CD1c-positive myeloid dendritic cell (primary cell): ENCODE data around the gene RTP2.

Experiments
- DNase-seq: peaks from one replicate; pipeline ENCODE4 v3.0.0-alpha.2; 2016; ENCODE audit errors: extremely low spot score

Gene RTP2

GRCh38 chr3:187738331-187739093 lies 36.2 kb upstream of the RTP2 start:
- peak; percentile 89 for DNase-seq

GRCh38 chr3:187738071-187738330 lies 35.6 kb upstream of the RTP2 start:
- no peak for DNase-seq

GRCh38 chr3:187737368-187738070 lies 35.2 kb upstream of the RTP2 start:
- DNase-seq = peak; percentile 86

GRCh38 chr3:187737006-187737367 lies 34.6 kb upstream of the RTP2 start:
- peak; percentile 55 for DNase-seq

GRCh38 chr3:187736418-187736871 lies 34.1 kb upstream of the RTP2 start:
- peak; percentile 82 for DNase-seq

- peak; percentile 50 for DNase-seq
These were observed 33.5 kb upstream of the RTP2 start for GRCh38 chr3:187735837-187736236.

GRCh38 chr3:187735383-187735782 lies 33.0 kb upstream of the RTP2 start:
- no peak for DNase-seq

GRCh38 chr3:187734841-187735240 lies 32.5 kb upstream of the RTP2 start:
- no peak for DNase-seq

- DNase-seq = no peak
These were observed 31.0 kb upstream of the RTP2 start for GRCh38 chr3:187733371-187733770.

GRCh38 chr3:187729598-187729997 lies 27.2 kb upstream of the RTP2 start:
- no peak for DNase-seq

GRCh38 chr3:187728940-187729583 lies 26.7 kb upstream of the RTP2 start:
- no peak for DNase-seq

GRCh38 chr3:187728248-187728647 lies 25.9 kb upstream of the RTP2 start:
- DNase-seq = no peak

GRCh38 chr3:187726564-187726963 lies 24.2 kb upstream of the RTP2 start:
- DNase-seq = no peak

GRCh38 chr3:187725653-187726370 lies 23.5 kb upstream of the RTP2 start:
- no peak for DNase-seq

GRCh38 chr3:187725224-187725623 lies 22.9 kb upstream of the RTP2 start:
- DNase-seq = no peak

- no peak for DNase-seq
These were observed 19.9 kb upstream of the RTP2 start for GRCh38 chr3:187722206-187722612.

- no peak for DNase-seq
These were observed 18.7 kb upstream of the RTP2 start for GRCh38 chr3:187721055-187721454.

GRCh38 chr3:187720337-187720670 lies 17.9 kb upstream of the RTP2 start:
- no peak for DNase-seq

GRCh38 chr3:187719628-187720336 lies 17.4 kb upstream of the RTP2 start:
- DNase-seq = no peak

GRCh38 chr3:187718802-187719201 lies 16.4 kb upstream of the RTP2 start:
- DNase-seq = peak; percentile 52

- no peak for DNase-seq
These were observed 15.2 kb upstream of the RTP2 start for GRCh38 chr3:187717572-187717971.

GRCh38 chr3:187714404-187714979 lies 12.1 kb upstream of the RTP2 start:
- peak; percentile 82 for DNase-seq
